ENCODE measurements around the gene LHFPL3. TPM values are rescaled to one million over a fixed set of nuclear protein-coding genes. Genes with fewer than 3 reads are reported as not detected.

The LHFPL3 gene
- total and polyA plus RNA-seq, 9 of the 15 experiments (the other 6 are each of a cell fraction or from before 2014, with no cell fraction given) = 0.21 to 0.52 TPM; not detected in 7

GRCh38 chr7:104306793-104307192, 21.6 kb upstream of the LHFPL3 start:
- ChIA-PET POLR2A (interaction anchor here (0.5 kb wide), 1 partner anchor 49 kb away, joined by 3 read pairs; no protein-coding TSS in a partner anchor), CTCF (ENCODE audit: low intra/inter-chr PET ratio) (no interaction called here)
- Histone ChIP-seq H3K4me2 (ENCODE audit: insufficient read depth, low read length) (no peak overlapping the region), H3K4me3 (no peak overlapping the region), H2AFZ (ENCODE audit: low read depth, low read length) (no peak overlapping the region), H3K9me1 (ENCODE audit: control insufficient read depth, insufficient read depth, low read length) (no peaks in the 10 kb centered on the region), H3K9me3 (replicated peaks; ENCODE audit: control insufficient read depth, insufficient read depth, low read depth, low read length) (no peaks in the 10 kb centered on the region), H3K9ac (ENCODE audit: insufficient read depth in 1 of 2, low read depth in 2 of 2, low read length in 2 of 2) (no peak overlapping the region), H3K79me2 (ENCODE audit: control insufficient read depth, insufficient read depth, low read length) (no peaks in the 10 kb centered on the region), H3K27me3 (ENCODE audit: control insufficient read depth in 2 of 2, insufficient read depth in 2 of 2, low read length in 2 of 2) (no peaks in the 10 kb centered on the region; a peak in 1 of 5 replicates), H4K20me1 (replicated peaks; ENCODE audit: control insufficient read depth, insufficient read depth, low read length) (no peaks in the 10 kb centered on the region), H3K36me3 (ENCODE audit: control insufficient read depth, insufficient read depth, low read length) (no peaks in the 10 kb centered on the region), H3K27ac (ENCODE audit: extremely low read depth, low read depth, low read length) (no peak overlapping the region), H3K4me1 (replicated peaks in 1 of 2; ENCODE audit: control insufficient read depth in 2 of 2, insufficient read depth in 2 of 2, low read length in 2 of 2) (no peaks in the 10 kb centered on the region)
- BruUV-seq (replicated peaks) = no TSS peak
- TF ChIP-seq RFX1 (IDR thresholded peaks at IDR 0.05) (peak; percentile 86), ZNF253 (CRISPR knock-in tag; conservative IDR thresholded peaks at IDR 0.05) (no peak)
- 1% methylated on average over 4 of the region's 4 CpGs for WGBS (ENCODE audit: insufficient coverage, low coverage, missing lambda C conversion rate)
- in situ Hi-C loops (cut with MboI) = no loop called here
- intact Hi-C loops (cut with micrococcal nuclease) = no loop called here
- ATAC-seq (no peak), DNase-seq (ENCODE audit: extremely low read depth in 1 of 4, low spot score in 3 of 4) (no peak), FAIRE-seq (no peak)

GRCh38 chr7:104317948-104318629, 10.3 kb upstream of the LHFPL3 start:
- Histone ChIP-seq H4K20me1 (replicated peaks; ENCODE audit: control insufficient read depth, insufficient read depth, low read length) (no peaks in the 10 kb centered on the region), H3K36me3 (ENCODE audit: control insufficient read depth, insufficient read depth, low read length) (no peaks in the 10 kb centered on the region), H3K27me3 (ENCODE audit: control insufficient read depth in 2 of 2, insufficient read depth in 2 of 2, low read length in 2 of 2) (no peaks in the 10 kb centered on the region), H3K9me3 (replicated peaks; ENCODE audit: control insufficient read depth, insufficient read depth, low read depth, low read length) (no peaks in the 10 kb centered on the region), H3K4me1 (replicated peaks in 1 of 2; ENCODE audit: control insufficient read depth in 2 of 2, insufficient read depth in 2 of 2, low read length in 2 of 2) (no peaks in the 10 kb centered on the region), H3K9ac (ENCODE audit: insufficient read depth in 1 of 2, low read depth in 2 of 2, low read length in 2 of 2) (no peak overlapping the region), H3K9me1 (ENCODE audit: control insufficient read depth, insufficient read depth, low read length) (no peaks in the 10 kb centered on the region), H3K27ac (ENCODE audit: extremely low read depth, low read depth, low read length) (no peak overlapping the region), H3K4me2 (ENCODE audit: insufficient read depth, low read length) (no peak overlapping the region), H3K79me2 (ENCODE audit: control insufficient read depth, insufficient read depth, low read length) (no peaks in the 10 kb centered on the region), H2AFZ (ENCODE audit: low read depth, low read length) (no peak overlapping the region), H3K4me3 (no peak overlapping the region)
- DNase-seq (ENCODE audit: extremely low read depth in 1 of 4, low spot score in 3 of 4) (no peak), FAIRE-seq (no peak), ATAC-seq (no peak)
- ChIA-PET POLR2A (no interaction called here), CTCF (ENCODE audit: low intra/inter-chr PET ratio) (no interaction called here)
- intact Hi-C loops (cut with micrococcal nuclease) = no loop called here
- 0% methylated on average over 5 of the region's 5 CpGs for WGBS (ENCODE audit: insufficient coverage, low coverage, missing lambda C conversion rate)
- TF ChIP-seq ATF1 (CRISPR knock-in tag; IDR thresholded peaks at IDR 0.05) (no peak), ATF1 (tag; IDR thresholded peaks at IDR 0.05) (no peak), ZNF316 (IDR thresholded peaks at IDR 0.05) (peak; percentile 56), C11orf30 (IDR thresholded peaks at IDR 0.05; ENCODE audit: low read depth) (peak; percentile 34; the same call in 1 of the 2 replicates), BMI1 (IDR thresholded peaks at IDR 0.05; ENCODE audit: low read length) (no peak)
- in situ Hi-C loops (cut with MboI) = no loop called here
- no TSS peak for BruUV-seq (replicated peaks)

Data from K562 (cell line).